Psoas muscle (tissue), 8 donors: ENCODE data around the gene GGCT. TPM values are rescaled to one million over a fixed set of nuclear protein-coding genes. Genes with fewer than 3 reads are reported as not detected.
A peak's percentile ranks its signal among the peaks of the same experiment; 100 is the strongest.

ENCODE experiments used
- ATAC-seq, 4 donors: fragments of 200-7000 bp; cut with Tn5 transposase; one replicate each; pipeline ENCODE4 v1.9.1; 2020; ENCODE audit warnings: moderate library complexity in 3 of 4, mild to moderate bottlenecking in 2 of 4
- DNase-seq, 2 donors: peaks; one replicate each; pipeline ENCODE4 v3.0.0-alpha.2; 2020
- H3K27ac ChIP-seq: fragments of 200-600 bp; one replicate; pipeline ENCODE4 v1.8.0; 2022
- H3K27me3 ChIP-seq, 3 donors: fragments of 200-600 bp in 1 of 3; one replicate each; pipeline versions ENCODE4 v1.6.1 to v1.8.0; 2013 to 2022; ENCODE audit warnings: low read length in 2 of 3, mild to moderate bottlenecking in 2 of 3, moderate library complexity in 1 of 3; ENCODE audit not compliant: insufficient read depth in 3 of 3
- H3K36me3 ChIP-seq, 2 donors: fragments of 200-600 bp in 1 of 2; one replicate each; pipeline versions ENCODE4 v1.6.1 to v1.8.0; 2013 to 2022; ENCODE audit warnings: low read depth in 1 of 2, mild to moderate bottlenecking in 1 of 2, moderate library complexity in 1 of 2; ENCODE audit not compliant: insufficient read depth in 1 of 2
- H3K4me1 ChIP-seq: fragments of 200-600 bp; one replicate; pipeline ENCODE4 v1.8.0; 2022
- H3K4me3 ChIP-seq: fragments of 200-600 bp; one replicate; pipeline ENCODE4 v1.8.0; 2022; ENCODE audit warnings: mild to moderate bottlenecking
- H3K9me3 ChIP-seq: fragments of 200-600 bp; one replicate; pipeline ENCODE4 v1.8.0; 2022
- WGBS, 3 donors: extraction: QIAGEN DNeasy Blood & Tissue Kit; methylation state at CpG; one replicate each; pipeline versions ENCODE4 v1.1.6 to v1.1.7; 2013; 5-methylcytosine and 5-hydroxymethylcytosine counted together
- intact Hi-C, 2 donors: fragments of 100-400 bp; cut with DNase I; formaldehyde crosslinking; loops; one replicate each; pipeline versions ENCODE4 v1.11.0 to v1.14.2; 2022
- polyA plus RNA-seq, 3 donors: library from polyadenylated mRNA; stranded (reverse); fragments of 200-250 nt; gene quantifications; one replicate each; pipeline ENCODE4 v1.2.3, GENCODE V29; 2013
- total RNA-seq, 4 donors: library from RNA; stranded (reverse); fragmentation: NEBNext Ultra II Directional in 2 of 4; extraction: Animal tissue kit (Norgen Biotek cat#: 25700) in 2 of 4; gene quantifications; one replicate each; pipeline versions ENCODE4 v1.2.1 to v1.2.4, GENCODE V29; 2021 to 2023
- TF ChIP-seq, protein P1 (sequence below): fragments of 200-600 bp; IDR thresholded peaks from one replicate; pipeline ENCODE4 v1.8.0; 2022; ENCODE audit warnings: antibody characterized with exemption
- donor health status: healthy with polysubstance abuse.
- donor health status: DM: no; HTN: no; CAD: no; lungs with moderate emphysema.
- donor health status: Bipolar disorder and iron deficiency.
- donor health status: healthy.
- donor health status: DM: yes; HTN: yes; CAD: no.
- donor health status: DM: no; HTN: no; CAD: no.
- donor health status: DM: no; HTN: no; CAD: no.
- donor health status: DM: yes; HTN: yes; CAD: no.

The GGCT gene
- total and polyA plus RNA-seq, 7 donors = 16.2 to 55.7 (median 20.6) TPM

- Histone ChIP-seq H3K27me3 (no peaks in the 10 kb centered on the region), H3K9me3 (no peaks in the 10 kb centered on the region), H3K27ac (no peak overlapping the region), H3K4me1 (peaks cover 30% of the 10 kb centered on the region), H3K4me3 (no peak overlapping the region), H3K36me3 (no peaks in the 10 kb centered on the region)
- 29 to 36% (median 33%) methylated on average over 5 of the region's 5 CpGs for WGBS, 3 donors
- TF ChIP-seq, protein P1, sequence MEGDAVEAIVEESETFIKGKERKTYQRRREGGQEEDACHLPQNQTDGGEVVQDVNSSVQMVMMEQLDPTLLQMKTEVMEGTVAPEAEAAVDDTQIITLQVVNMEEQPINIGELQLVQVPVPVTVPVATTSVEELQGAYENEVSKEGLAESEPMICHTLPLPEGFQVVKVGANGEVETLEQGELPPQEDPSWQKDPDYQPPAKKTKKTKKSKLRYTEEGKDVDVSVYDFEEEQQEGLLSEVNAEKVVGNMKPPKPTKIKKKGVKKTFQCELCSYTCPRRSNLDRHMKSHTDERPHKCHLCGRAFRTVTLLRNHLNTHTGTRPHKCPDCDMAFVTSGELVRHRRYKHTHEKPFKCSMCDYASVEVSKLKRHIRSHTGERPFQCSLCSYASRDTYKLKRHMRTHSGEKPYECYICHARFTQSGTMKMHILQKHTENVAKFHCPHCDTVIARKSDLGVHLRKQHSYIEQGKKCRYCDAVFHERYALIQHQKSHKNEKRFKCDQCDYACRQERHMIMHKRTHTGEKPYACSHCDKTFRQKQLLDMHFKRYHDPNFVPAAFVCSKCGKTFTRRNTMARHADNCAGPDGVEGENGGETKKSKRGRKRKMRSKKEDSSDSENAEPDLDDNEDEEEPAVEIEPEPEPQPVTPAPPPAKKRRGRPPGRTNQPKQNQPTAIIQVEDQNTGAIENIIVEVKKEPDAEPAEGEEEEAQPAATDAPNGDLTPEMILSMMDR = no peak
- peak in 2 of 4 donors; percentile 40 to 46 for ATAC-seq
- no peak for DNase-seq
- intact Hi-C loops = no loop called here
Observed at GRCh38 chr7:30464231-30464671, 40.4 kb downstream of the GGCT start.

- no peaks in the 10 kb centered on the region for H3K27me3 ChIP-seq
- no peaks in the 10 kb centered on the region for H3K36me3 ChIP-seq
- DNase-seq (no peak), ATAC-seq (no peak)
- peaks cover 23% of the 10 kb centered on the region for H3K4me1 ChIP-seq
- 64 to 75% (median 65%) methylated on average over 6 of the region's 6 CpGs for WGBS, 3 donors
- H3K27ac ChIP-seq = no peak overlapping the region
- no peaks in the 10 kb centered on the region for H3K9me3 ChIP-seq
- intact Hi-C loops = no loop called here
- H3K4me3 ChIP-seq = no peak overlapping the region
- TF ChIP-seq, protein P1 = no peak
Observed at GRCh38 chr7:30463405-30464145, 41.1 kb downstream of the GGCT start.

GRCh38 chr7:30462179-30462578 lies 42.5 kb downstream of the GGCT start:
- WGBS, 3 donors = 94 to 96% (median 96%) methylated on average over 1 of the region's 1 CpG
- H3K9me3 ChIP-seq = no peaks in the 10 kb centered on the region
- peaks cover 0 to 6% of the 10 kb centered on the region in 2 donors for H3K36me3 ChIP-seq
- DNase-seq = no peak
- H3K4me3 ChIP-seq = no peak overlapping the region
- H3K4me1 ChIP-seq = peaks cover 20% of the 10 kb centered on the region
- no peak overlapping the region for H3K27ac ChIP-seq
- intact Hi-C loops = no loop called here
- ATAC-seq = no peak
- no peaks in the 10 kb centered on the region for H3K27me3 ChIP-seq
- TF ChIP-seq, protein P1 = no peak

GRCh38 chr7:30460246-30460633 lies 44.4 kb downstream of the GGCT start:
- no peaks in the 10 kb centered on the region for H3K9me3 ChIP-seq
- peaks cover 15% of the 10 kb centered on the region for H3K4me1 ChIP-seq
- no peaks in the 10 kb centered on the region for H3K27me3 ChIP-seq
- TF ChIP-seq, protein P1 = no peak
- H3K4me3 ChIP-seq = no peak overlapping the region
- DNase-seq (no peak), ATAC-seq (no peak)
- 67 to 80% (median 74%) methylated on average over 4 of the region's 4 CpGs for WGBS, 3 donors
- intact Hi-C loops = no loop called here
- peak overlapping the region; percentile 41 for H3K27ac ChIP-seq
- H3K36me3 ChIP-seq = peaks cover 0 to 19% of the 10 kb centered on the region in 2 donors
